ENCODE measurements around the gene RCBTB2. TPM values are rescaled to one million over a fixed set of nuclear protein-coding genes. Genes with fewer than 3 reads are reported as not detected.

Gene RCBTB2
- total RNA-seq, 1 donor from 2014 or later, result 21.6 TPM

DNA sequence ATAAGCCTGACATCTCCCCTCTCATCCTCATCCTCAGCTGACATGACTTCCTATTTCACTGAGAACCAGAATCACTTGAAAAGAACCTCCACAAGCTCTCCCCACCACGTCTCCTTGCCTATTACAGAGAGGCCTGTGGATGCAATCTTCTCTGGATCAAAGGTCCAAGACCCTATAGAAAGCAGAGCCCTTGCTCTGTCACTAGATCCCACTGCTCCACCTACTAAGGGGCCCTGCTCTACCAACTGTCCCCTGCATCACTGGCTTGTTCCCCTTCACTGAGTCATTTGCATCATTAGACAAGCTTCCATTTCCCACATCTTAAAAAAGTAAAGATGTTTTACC, 40.8 kb downstream of the RCBTB2 start:
- Mint-ChIP-seq H3K27ac (no peak overlapping the region), H3K9me3 (peaks cover 10% of the 10 kb centered on the region), H3K4me1 (peaks cover 13% of the 10 kb centered on the region), H3K4me3 (no peak overlapping the region), H3K27me3 (ENCODE audit: low read depth) (no peaks in the 10 kb centered on the region), H3K36me3 (peaks cover 19% of the 10 kb centered on the region)
- DNase-seq (ENCODE audit: low spot score in 2 of 2, unreplicated experiment in 2 of 2), result no peak
- TF ChIP-seq, protein P1, sequence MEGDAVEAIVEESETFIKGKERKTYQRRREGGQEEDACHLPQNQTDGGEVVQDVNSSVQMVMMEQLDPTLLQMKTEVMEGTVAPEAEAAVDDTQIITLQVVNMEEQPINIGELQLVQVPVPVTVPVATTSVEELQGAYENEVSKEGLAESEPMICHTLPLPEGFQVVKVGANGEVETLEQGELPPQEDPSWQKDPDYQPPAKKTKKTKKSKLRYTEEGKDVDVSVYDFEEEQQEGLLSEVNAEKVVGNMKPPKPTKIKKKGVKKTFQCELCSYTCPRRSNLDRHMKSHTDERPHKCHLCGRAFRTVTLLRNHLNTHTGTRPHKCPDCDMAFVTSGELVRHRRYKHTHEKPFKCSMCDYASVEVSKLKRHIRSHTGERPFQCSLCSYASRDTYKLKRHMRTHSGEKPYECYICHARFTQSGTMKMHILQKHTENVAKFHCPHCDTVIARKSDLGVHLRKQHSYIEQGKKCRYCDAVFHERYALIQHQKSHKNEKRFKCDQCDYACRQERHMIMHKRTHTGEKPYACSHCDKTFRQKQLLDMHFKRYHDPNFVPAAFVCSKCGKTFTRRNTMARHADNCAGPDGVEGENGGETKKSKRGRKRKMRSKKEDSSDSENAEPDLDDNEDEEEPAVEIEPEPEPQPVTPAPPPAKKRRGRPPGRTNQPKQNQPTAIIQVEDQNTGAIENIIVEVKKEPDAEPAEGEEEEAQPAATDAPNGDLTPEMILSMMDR (IDR thresholded peaks at IDR 0.05; ENCODE audit: unreplicated experiment), result no peak

DNA sequence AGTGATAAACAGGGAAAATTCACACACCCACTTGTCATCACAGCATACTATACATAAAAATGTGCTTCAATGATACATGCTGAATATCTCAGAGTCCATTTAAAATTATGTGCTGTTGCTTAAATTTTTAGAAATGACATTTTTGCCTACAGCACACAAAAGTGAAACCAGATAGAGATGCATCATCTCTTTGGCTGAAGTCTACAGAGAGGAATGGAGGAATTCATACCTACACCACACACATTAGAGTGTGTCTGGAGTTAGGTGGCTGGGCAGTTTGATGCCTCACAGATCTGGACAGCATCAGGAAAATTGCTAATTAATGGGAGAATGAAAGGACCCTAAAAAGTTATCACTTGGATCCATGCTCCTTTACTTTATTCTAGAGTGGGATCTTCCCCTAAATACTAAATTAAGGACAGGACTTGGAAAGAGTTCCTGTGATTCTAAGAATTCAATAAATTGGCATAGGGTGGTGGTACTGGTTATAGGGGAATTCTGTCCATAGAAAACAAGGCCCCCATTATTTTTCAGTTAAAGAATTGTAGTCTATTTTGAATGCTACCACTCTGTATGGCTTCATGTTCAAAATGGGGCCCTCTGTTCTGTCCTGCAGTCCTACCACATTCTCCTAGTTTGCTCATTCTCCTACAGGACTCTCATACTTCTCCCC, 41.3 kb downstream of the RCBTB2 start:
- Mint-ChIP-seq H3K27me3 (ENCODE audit: low read depth) (no peaks in the 10 kb centered on the region), H3K4me3 (no peak overlapping the region), H3K27ac (no peak overlapping the region)

DNA sequence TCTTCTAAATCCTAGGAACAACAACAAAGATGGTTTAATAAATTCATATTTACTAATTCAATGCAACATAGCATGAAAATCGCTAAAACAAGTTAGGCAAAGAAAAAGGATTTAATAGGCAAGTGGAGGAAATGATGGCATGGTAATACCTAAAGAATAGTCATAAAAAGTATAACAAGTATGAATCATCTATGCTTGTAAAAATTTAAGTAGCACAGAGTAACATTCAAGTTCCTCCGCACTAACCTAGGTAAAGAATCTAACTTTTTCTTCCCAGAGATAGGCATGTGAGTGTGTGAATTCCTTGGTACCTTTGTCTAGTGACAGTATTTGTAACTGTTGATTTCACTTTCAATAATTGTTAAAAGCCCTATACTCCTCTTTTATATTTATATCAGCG, 42.6 kb downstream of the RCBTB2 start:
- Mint-ChIP-seq H3K27me3 (ENCODE audit: low read depth) (no peaks in the 10 kb centered on the region), H3K27ac (peak overlapping the region; percentile 44), H3K4me3 (no peak overlapping the region), H3K4me1 (peaks cover under 1% of the 10 kb centered on the region), H3K36me3 (peaks cover 25% of the 10 kb centered on the region), H3K9me3 (peaks cover 10% of the 10 kb centered on the region)
- DNase-seq (ENCODE audit: low spot score in 2 of 2, unreplicated experiment in 2 of 2), result no peak
- TF ChIP-seq, protein P1 (IDR thresholded peaks at IDR 0.05; ENCODE audit: unreplicated experiment), result no peak

More for the DNA sequence above, 41.3 kb downstream of the RCBTB2 start:
- Mint-ChIP-seq H3K36me3 (peaks cover 22% of the 10 kb centered on the region), H3K4me1 (peaks cover 10% of the 10 kb centered on the region), H3K9me3 (peaks cover 10% of the 10 kb centered on the region)
- DNase-seq (ENCODE audit: low spot score in 2 of 2, unreplicated experiment in 2 of 2), result no peak
- TF ChIP-seq, protein P1 (IDR thresholded peaks at IDR 0.05; ENCODE audit: unreplicated experiment), result no peak

DNA sequence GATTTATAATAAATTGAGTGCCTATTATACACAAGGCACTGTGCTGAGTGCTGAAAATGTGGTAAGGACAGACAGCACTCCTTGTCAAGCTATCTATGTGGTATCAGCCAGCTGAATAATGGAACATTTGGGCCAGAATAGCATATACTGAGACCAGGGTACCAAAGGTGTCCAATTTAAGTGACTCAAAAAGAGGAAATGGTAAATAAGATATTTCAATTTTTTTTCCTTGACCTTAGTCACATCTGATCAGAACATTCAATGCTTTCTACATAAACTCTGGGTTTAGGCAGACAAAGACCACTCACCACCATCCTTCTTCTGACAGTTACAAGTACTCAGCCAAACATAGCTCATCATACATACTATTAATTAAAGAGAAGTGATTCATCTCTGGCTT, 43.2 kb downstream of the RCBTB2 start:
- Mint-ChIP-seq H3K4me3 (no peak overlapping the region), H3K9me3 (peaks cover 10% of the 10 kb centered on the region), H3K27me3 (ENCODE audit: low read depth) (no peaks in the 10 kb centered on the region), H3K27ac (no peak overlapping the region), H3K36me3 (peaks cover 27% of the 10 kb centered on the region), H3K4me1 (peaks cover 6% of the 10 kb centered on the region)
- TF ChIP-seq, protein P1 (IDR thresholded peaks at IDR 0.05; ENCODE audit: unreplicated experiment), result no peak
- DNase-seq (ENCODE audit: low spot score in 2 of 2, unreplicated experiment in 2 of 2), result no peak

DNA sequence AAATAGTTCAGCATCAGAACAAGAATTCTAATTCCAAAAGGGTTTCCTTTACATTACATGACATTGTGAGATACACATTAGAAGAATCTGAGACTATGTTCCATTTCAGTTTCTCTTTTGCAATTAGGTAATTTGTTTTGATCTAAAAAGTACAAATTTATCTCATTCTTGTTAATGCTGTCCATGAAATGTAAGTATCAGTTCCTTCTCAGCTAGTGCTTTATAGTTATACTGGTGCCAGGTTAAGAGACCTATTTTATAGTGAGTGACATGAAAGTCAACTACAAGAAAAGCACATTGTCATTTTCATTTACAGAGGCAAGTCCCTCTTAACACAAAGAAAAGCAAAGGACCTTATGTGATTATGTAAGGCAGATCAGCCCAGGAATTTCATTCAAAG, 43.9 kb downstream of the RCBTB2 start:
- TF ChIP-seq, protein P1 (IDR thresholded peaks at IDR 0.05; ENCODE audit: unreplicated experiment), result no peak
- H3K27me3 Mint-ChIP-seq (ENCODE audit: low read depth), result no peaks in the 10 kb centered on the region
- H3K36me3 Mint-ChIP-seq, result peaks cover 27% of the 10 kb centered on the region
- peaks cover 10% of the 10 kb centered on the region for H3K9me3 Mint-ChIP-seq
- no peak for DNase-seq (ENCODE audit: low spot score in 2 of 2, unreplicated experiment in 2 of 2)
- H3K4me3 Mint-ChIP-seq, result no peak overlapping the region
- H3K27ac Mint-ChIP-seq, result no peak overlapping the region
- peaks cover 6% of the 10 kb centered on the region for H3K4me1 Mint-ChIP-seq

Data from mesothelial cell of epicardium (in vitro differentiated cells).